Measurements from ENCODE around the gene GCNT1.
"Not testable (repeated sequence)": the region's sequence is repeated elsewhere in the genome, so short reads cannot be mapped to it uniquely, and the experiment has no call there.

GRCh38 chr9:76493496-76493895 is 34.5 kb downstream of the GCNT1 start:
- not testable (repeated sequence) for TF ChIP-seq CTCF (conservative IDR thresholded peaks at IDR 0.05); EZH2 (IDR thresholded peaks at IDR 0.05; ENCODE audit: low read depth)

All from PC-9 (cell line).